PFSK-1 (cell line): ENCODE results near the gene RAB11FIP3.

Experiments used
- FOXP2 ChIP-seq: optimal IDR thresholded peaks from 2 replicates; pipeline ENCODE3; 2011; ENCODE audit warnings: borderline replicate concordance, control low read depth, inconsistent platforms; ENCODE audit not compliant: insufficient read depth; ENCODE audit errors: extremely low read length, extremely low read depth
- POLR2AphosphoS5 ChIP-seq: IDR thresholded peaks from 2 replicates; pipeline ENCODE4 v1.6.1; 2012; ENCODE audit warnings: low read depth, mild to moderate bottlenecking, control low read depth, low read length, moderate library complexity
- REST ChIP-seq, 2 experiments: IDR thresholded peaks; 2 replicates each; pipeline versions ENCODE4 v1.6.1 to v1.8.0; 2011 to 2012; ENCODE audit warnings: low read depth in 2 of 2, low read length in 2 of 2, control low read depth in 1 of 2, inconsistent platforms in 1 of 2, mild to moderate bottlenecking in 1 of 2, moderate library complexity in 1 of 2; ENCODE audit not compliant: insufficient read depth in 1 of 2
- SIN3A ChIP-seq: IDR thresholded peaks from 2 replicates; pipeline ENCODE4 v1.6.1; 2012; ENCODE audit warnings: mild to moderate bottlenecking, low read length, moderate library complexity, borderline replicate concordance; ENCODE audit not compliant: insufficient read depth
- TAF1 ChIP-seq: IDR thresholded peaks from 2 replicates; pipeline ENCODE4 v1.6.1; 2012; ENCODE audit warnings: low read length, control low read depth, borderline replicate concordance; ENCODE audit not compliant: insufficient read depth

Gene RAB11FIP3

GRCh38 chr16:491220-491919, 65.9 kb downstream of the RAB11FIP3 start:
- no peak for TF ChIP-seq FOXP2
- no peak for TF ChIP-seq POLR2AphosphoS5
- no peak for TF ChIP-seq REST (IDR thresholded peaks at IDR 0.05; ENCODE audit: insufficient read depth in 1 of 2, low read depth in 2 of 2, low read length in 2 of 2)

DNA sequence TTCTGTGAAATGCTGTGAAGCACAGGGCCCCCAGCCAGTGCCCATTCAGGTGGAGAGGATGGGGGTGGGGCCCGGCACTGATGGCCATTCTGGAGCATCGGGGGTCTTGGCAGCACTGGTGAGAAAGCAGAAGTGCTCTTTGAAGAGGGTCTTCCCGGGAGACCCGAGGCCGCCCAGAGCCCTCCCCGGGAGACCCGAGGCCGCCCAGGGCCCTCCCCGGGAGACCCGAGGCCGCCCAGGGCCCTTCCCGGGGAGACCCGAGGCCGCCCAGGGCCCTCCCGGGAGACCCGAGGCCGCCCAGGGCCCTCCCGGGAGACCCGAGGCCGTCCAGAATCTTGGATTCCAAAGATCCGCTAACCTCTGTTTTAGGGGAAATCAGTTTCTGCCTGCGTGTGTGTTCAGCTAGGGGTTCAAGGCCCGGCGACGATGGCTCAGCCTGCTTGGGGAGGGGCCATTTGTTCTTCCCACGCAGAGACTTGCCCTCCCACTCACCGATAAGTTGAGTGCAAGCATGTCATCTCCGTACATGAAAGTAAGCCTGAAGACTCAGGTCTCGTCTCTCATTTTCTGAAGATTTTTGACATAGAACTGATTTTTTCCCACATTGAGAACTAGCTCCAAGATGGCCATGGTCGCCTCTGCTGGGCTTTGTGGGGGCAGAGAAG, 66.9 kb downstream of the RAB11FIP3 start:
- TF ChIP-seq REST (IDR thresholded peaks at IDR 0.05; ENCODE audit: insufficient read depth in 1 of 2, low read depth in 2 of 2, low read length in 2 of 2): no peak
- TF ChIP-seq SIN3A: no peak
- TF ChIP-seq POLR2AphosphoS5: no peak
- no peak for TF ChIP-seq FOXP2
- TF ChIP-seq TAF1: no peak

DNA sequence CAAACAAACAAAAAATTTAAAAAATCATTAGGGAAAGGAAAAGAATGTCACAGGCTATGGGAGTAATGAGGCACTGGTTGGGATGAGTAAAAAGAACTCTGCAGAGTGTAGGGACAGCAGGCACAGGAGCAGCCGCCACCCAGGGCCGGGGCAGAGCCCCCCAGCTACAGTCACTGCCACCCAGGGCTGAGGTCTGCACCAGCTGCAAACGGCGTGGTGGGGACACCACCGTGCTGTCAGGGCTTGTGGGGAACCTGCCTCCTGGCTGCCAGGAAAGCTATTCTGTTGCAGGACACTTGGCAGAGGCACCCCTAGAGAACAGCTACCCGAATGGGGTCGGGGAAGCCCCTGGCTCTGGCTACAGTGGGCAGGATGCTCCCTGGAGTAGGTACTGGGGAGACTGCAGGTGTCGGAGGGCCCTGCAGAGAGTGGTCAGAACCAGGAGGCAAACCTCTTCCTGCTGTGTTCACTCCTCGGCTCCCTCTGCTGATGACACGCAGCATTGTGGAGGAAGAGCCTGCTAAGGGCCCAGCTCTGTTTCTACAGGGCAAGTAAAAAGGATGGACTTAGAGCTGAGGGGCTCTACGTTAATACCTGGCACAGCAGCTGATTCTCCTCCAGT, 69.8 kb downstream of the RAB11FIP3 start:
- TF ChIP-seq SIN3A (no peak), POLR2AphosphoS5 (no peak), FOXP2 (no peak), REST (IDR thresholded peaks at IDR 0.05; ENCODE audit: insufficient read depth in 1 of 2, low read depth in 2 of 2, low read length in 2 of 2) (no peak), TAF1 (no peak)

- TF ChIP-seq TAF1: no peak
- no peak for TF ChIP-seq SIN3A
- TF ChIP-seq REST (IDR thresholded peaks at IDR 0.05; ENCODE audit: insufficient read depth in 1 of 2, low read depth in 2 of 2, low read length in 2 of 2): no peak
- TF ChIP-seq FOXP2: no peak
- TF ChIP-seq POLR2AphosphoS5: no peak
These were observed 70.8 kb downstream of the RAB11FIP3 start for GRCh38 chr16:496097-496886.
